Neural progenitor cell (in vitro differentiated cells): Measurements from ENCODE around the gene IFRD2. TPM values are rescaled to one million over a fixed set of nuclear protein-coding genes. Genes with fewer than 3 reads are reported as not detected.

ENCODE experiments used
- DNase-seq: peaks from one replicate; pipeline ENCODE4 v3.0.0-alpha.2; 2016; ENCODE audit warnings: low spot score
- H2AFZ ChIP-seq: fragments of 200-600 bp; sonication (generic); replicated peaks from 2 replicates; pipeline ENCODE4 v1.6.1; 2016; ENCODE audit warnings: antibody characterized with exemption
- H3F3A ChIP-seq: fragments of 200-600 bp; sonication (generic); 2 replicates; pipeline ENCODE4 v1.6.1; 2016; ENCODE audit warnings: antibody characterized with exemption, low read depth
- H3K27ac ChIP-seq: fragments of 200-600 bp; sonication (generic); 2 replicates; pipeline ENCODE4 v1.5.1; 2016; ENCODE audit warnings: mild to moderate bottlenecking
- H3K27me3 ChIP-seq: fragments of 200-600 bp; sonication (generic); 2 replicates; pipeline ENCODE4 v1.6.1; 2016; ENCODE audit warnings: mild to moderate bottlenecking, moderate library complexity
- H3K36me3 ChIP-seq: fragments of 200-600 bp; sonication (generic); 2 replicates; pipeline ENCODE4 v1.5.1; 2016
- H3K4me1 ChIP-seq: fragments of 200-600 bp; sonication (generic); 2 replicates; pipeline ENCODE4 v1.6.1; 2016; ENCODE audit warnings: mixed run types
- H3K4me2 ChIP-seq: fragments of 200-600 bp; sonication (generic); 2 replicates; pipeline ENCODE4 v1.6.1; 2016
- H3K4me3 ChIP-seq: fragments of 200-600 bp; sonication (generic); 2 replicates; pipeline ENCODE4 v1.5.1; 2016
- H3K79me2 ChIP-seq: fragments of 200-600 bp; sonication (generic); 2 replicates; pipeline ENCODE4 v1.6.1; 2016; ENCODE audit warnings: low read depth
- H3K9ac ChIP-seq: fragments of 200-600 bp; sonication (generic); 2 replicates; pipeline ENCODE4 v1.6.1; 2016
- H3K9me3 ChIP-seq: fragments of 200-600 bp; sonication (generic); 2 replicates; pipeline ENCODE4 v1.5.1; 2016; ENCODE audit warnings: low read depth
- H4K20me1 ChIP-seq: fragments of 200-600 bp; sonication (generic); 2 replicates; pipeline ENCODE4 v1.6.1; 2016; ENCODE audit warnings: low read depth
- H3K27ac Mint-ChIP-seq: 3 replicates; pipeline ENCODE4 v1.8.0; 2021; ENCODE audit warnings: mixed read lengths
- H3K27me3 Mint-ChIP-seq: 2 replicates; pipeline ENCODE4 v1.8.0; 2022; ENCODE audit warnings: low read depth, mild to moderate bottlenecking, inconsistent platforms, moderate library complexity, mixed read lengths; ENCODE audit not compliant: insufficient read depth
- H3K36me3 Mint-ChIP-seq: 3 replicates; pipeline ENCODE4 v1.8.0; 2021; ENCODE audit warnings: mixed read lengths
- H3K4me1 Mint-ChIP-seq: 3 replicates; pipeline ENCODE4 v1.8.0; 2021; ENCODE audit warnings: mixed read lengths
- H3K4me3 Mint-ChIP-seq: 3 replicates; pipeline ENCODE4 v1.8.0; 2021; ENCODE audit warnings: mild to moderate bottlenecking, moderate library complexity, mixed read lengths
- H3K9me3 Mint-ChIP-seq: 3 replicates; pipeline ENCODE4 v1.8.0; 2020; ENCODE audit warnings: mixed read lengths
- CTCF ChIP-seq: fragments of 200-600 bp; sonication (generic); IDR thresholded peaks from 2 replicates; pipeline ENCODE4 v1.5.1; 2017; ENCODE audit warnings: antibody characterized with exemption, mild to moderate bottlenecking
- EZH2 ChIP-seq: fragments of 200-600 bp; sonication (generic); IDR thresholded peaks from 2 replicates; pipeline ENCODE4 v1.6.1; 2017; ENCODE audit warnings: antibody characterized with exemption, mild to moderate bottlenecking, moderate library complexity
- EZH2phosphoT487 ChIP-seq: fragments of 200-600 bp; sonication (generic); IDR thresholded peaks from 2 replicates; pipeline ENCODE4 v1.6.1; 2017; ENCODE audit warnings: antibody characterized with exemption
- total RNA-seq: library from RNA; depleted of rRNA; stranded (reverse); fragments of >200 nt; gene quantifications from 2 replicates; pipeline ENCODE4 v1.2.3, GENCODE V29; 2015; ENCODE audit warnings: low replicate concordance

Gene IFRD2
- total RNA-seq, 1 donor from 2014 or later, result 26.4 TPM

- H3K4me3 ChIP-seq, result no peak overlapping the region
- no peak overlapping the region for H3K9ac ChIP-seq
- no peak overlapping the region for H3K4me2 ChIP-seq
- no peak overlapping the region for H3K27ac Mint-ChIP-seq
- H3K27me3 Mint-ChIP-seq, result peaks cover 6% of the 10 kb centered on the region
- H3K79me2 ChIP-seq, result peaks cover 31% of the 10 kb centered on the region
- peaks cover 48% of the 10 kb centered on the region for H3K4me1 Mint-ChIP-seq
- no peak overlapping the region for H3K27ac ChIP-seq
- H3K4me3 Mint-ChIP-seq, result no peak overlapping the region
- TF ChIP-seq EZH2phosphoT487, result no peak
- TF ChIP-seq CTCF, result no peak
- no peak for TF ChIP-seq EZH2
- peaks cover 80% of the 10 kb centered on the region for H4K20me1 ChIP-seq
- H3K9me3 ChIP-seq, result no peaks in the 10 kb centered on the region
- no peaks in the 10 kb centered on the region for H3K36me3 ChIP-seq
- DNase-seq, result no peak
- no peaks in the 10 kb centered on the region for H3K9me3 Mint-ChIP-seq
- H2AFZ ChIP-seq, result no peak overlapping the region
- H3K36me3 Mint-ChIP-seq, result peaks cover 23% of the 10 kb centered on the region
- peaks cover 57% of the 10 kb centered on the region for H3F3A ChIP-seq
- peaks cover 3% of the 10 kb centered on the region for H3K4me1 ChIP-seq
- H3K27me3 ChIP-seq, result no peaks in the 10 kb centered on the region
Measured at GRCh38 chr3:50255251-50255615, 37.0 kb downstream of the IFRD2 start.

- Histone ChIP-seq H3K4me3 (no peak overlapping the region), H3K79me2 (peaks cover 36% of the 10 kb centered on the region), H2AFZ (no peak overlapping the region), H3K27me3 (no peaks in the 10 kb centered on the region), H3K4me1 (peaks cover 2% of the 10 kb centered on the region), H3K4me2 (no peak overlapping the region), H3K36me3 (no peaks in the 10 kb centered on the region), H3K27ac (no peak overlapping the region), H4K20me1 (peaks cover 84% of the 10 kb centered on the region), H3K9me3 (no peaks in the 10 kb centered on the region), H3K9ac (no peak overlapping the region), H3F3A (peaks cover 54% of the 10 kb centered on the region)
- Mint-ChIP-seq H3K4me1 (peaks cover 50% of the 10 kb centered on the region), H3K4me3 (no peak overlapping the region), H3K27ac (no peak overlapping the region), H3K27me3 (peaks cover 6% of the 10 kb centered on the region), H3K9me3 (no peaks in the 10 kb centered on the region), H3K36me3 (peaks cover 25% of the 10 kb centered on the region)
- TF ChIP-seq CTCF, result no peak
- TF ChIP-seq EZH2phosphoT487, result no peak
- no peak for TF ChIP-seq EZH2
- DNase-seq, result no peak
Measured at GRCh38 chr3:50254577-50255250, 37.5 kb downstream of the IFRD2 start.

GRCh38 chr3:50251220-50251619 lies 41.0 kb downstream of the IFRD2 start:
- Histone ChIP-seq H3K4me1 (peaks cover 9% of the 10 kb centered on the region), H3F3A (peaks cover 29% of the 10 kb centered on the region), H3K79me2 (peaks cover 71% of the 10 kb centered on the region), H3K9ac (no peak overlapping the region), H3K4me3 (no peak overlapping the region), H3K27ac (no peak overlapping the region), H2AFZ (no peak overlapping the region), H3K9me3 (no peaks in the 10 kb centered on the region), H3K4me2 (no peak overlapping the region), H3K36me3 (no peaks in the 10 kb centered on the region), H4K20me1 (peaks cover 96% of the 10 kb centered on the region), H3K27me3 (no peaks in the 10 kb centered on the region)
- peaks cover 15% of the 10 kb centered on the region for H3K36me3 Mint-ChIP-seq
- no peak for DNase-seq
- peaks cover 5% of the 10 kb centered on the region for H3K27me3 Mint-ChIP-seq
- H3K4me3 Mint-ChIP-seq, result no peak overlapping the region
- peaks cover 34% of the 10 kb centered on the region for H3K4me1 Mint-ChIP-seq
- no peaks in the 10 kb centered on the region for H3K9me3 Mint-ChIP-seq
- no peak overlapping the region for H3K27ac Mint-ChIP-seq
- TF ChIP-seq CTCF (no peak), EZH2phosphoT487 (no peak), EZH2 (no peak)
